ENCODE results near the gene TEPSIN. TPM values are rescaled to one million over a fixed set of nuclear protein-coding genes. Genes with fewer than 3 reads are reported as not detected.

TEPSIN gene
- total and polyA plus RNA-seq, 9 donors = 2.5 to 30.2 (median 24.5) TPM

DNA sequence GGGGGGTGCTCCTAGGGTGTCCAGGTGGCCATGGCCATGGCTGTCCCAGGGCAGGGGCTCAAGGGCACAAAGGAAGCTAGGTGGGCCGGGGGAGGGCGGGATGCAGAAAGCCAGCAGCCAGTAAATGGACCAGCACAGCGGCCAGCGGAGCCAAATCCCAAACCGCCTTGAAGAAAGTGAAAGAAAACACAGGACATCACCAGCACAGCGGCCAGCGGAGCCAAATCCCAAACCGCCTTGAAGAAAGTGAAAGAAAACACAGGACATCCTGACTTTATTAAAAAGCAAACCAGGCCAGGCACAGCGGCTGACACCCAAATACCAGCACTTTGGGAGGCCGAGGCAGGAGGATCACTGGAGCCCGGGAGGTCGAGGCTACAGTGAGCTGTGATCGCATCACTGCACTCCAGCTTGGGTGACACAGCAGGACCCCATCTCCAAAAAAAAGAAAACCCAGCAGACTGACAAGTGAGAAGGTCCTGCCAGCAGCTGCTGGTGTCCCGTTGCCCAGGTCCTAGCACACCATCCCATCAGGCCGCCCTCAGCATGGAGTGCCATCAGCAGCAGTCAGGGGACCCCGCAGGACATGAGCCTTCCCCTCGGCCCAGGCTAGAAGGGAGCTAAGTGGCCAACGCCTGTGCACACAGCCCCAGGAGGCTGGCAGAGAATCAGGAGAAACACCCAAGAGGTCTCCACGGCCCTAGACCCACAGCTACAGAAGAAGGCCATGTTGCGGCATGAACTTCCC is 39.3 kb upstream of the TEPSIN start:
- 30 to 50% (median 33%) methylated on average over 20 of the region's 20 CpGs for WGBS, 3 donors
- H3K27ac ChIP-seq = peak overlapping the region; percentile 56 to 74
- no peak overlapping the region for H3K4me3 ChIP-seq
- intact Hi-C loops (cut with DNase I) = no loop called here
- no peak for TF ChIP-seq EP300 (IDR thresholded peaks at IDR 0.05)
- no peak for TF ChIP-seq POLR2A (IDR thresholded peaks at IDR 0.05)
- TF ChIP-seq, protein P1, sequence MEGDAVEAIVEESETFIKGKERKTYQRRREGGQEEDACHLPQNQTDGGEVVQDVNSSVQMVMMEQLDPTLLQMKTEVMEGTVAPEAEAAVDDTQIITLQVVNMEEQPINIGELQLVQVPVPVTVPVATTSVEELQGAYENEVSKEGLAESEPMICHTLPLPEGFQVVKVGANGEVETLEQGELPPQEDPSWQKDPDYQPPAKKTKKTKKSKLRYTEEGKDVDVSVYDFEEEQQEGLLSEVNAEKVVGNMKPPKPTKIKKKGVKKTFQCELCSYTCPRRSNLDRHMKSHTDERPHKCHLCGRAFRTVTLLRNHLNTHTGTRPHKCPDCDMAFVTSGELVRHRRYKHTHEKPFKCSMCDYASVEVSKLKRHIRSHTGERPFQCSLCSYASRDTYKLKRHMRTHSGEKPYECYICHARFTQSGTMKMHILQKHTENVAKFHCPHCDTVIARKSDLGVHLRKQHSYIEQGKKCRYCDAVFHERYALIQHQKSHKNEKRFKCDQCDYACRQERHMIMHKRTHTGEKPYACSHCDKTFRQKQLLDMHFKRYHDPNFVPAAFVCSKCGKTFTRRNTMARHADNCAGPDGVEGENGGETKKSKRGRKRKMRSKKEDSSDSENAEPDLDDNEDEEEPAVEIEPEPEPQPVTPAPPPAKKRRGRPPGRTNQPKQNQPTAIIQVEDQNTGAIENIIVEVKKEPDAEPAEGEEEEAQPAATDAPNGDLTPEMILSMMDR (IDR thresholded peaks at IDR 0.05) = no peak
- H3K27me3 ChIP-seq = no peaks in the 10 kb centered on the region
- H3K9me3 ChIP-seq = no peaks in the 10 kb centered on the region
- no peaks in the 10 kb centered on the region for H3K36me3 ChIP-seq
- peak in 3 of 5 donors; percentile 67 to 77 (median 68) for DNase-seq
- H3K4me1 ChIP-seq (ENCODE audit: insufficient read depth) = peaks cover 9% of the 10 kb centered on the region

DNA sequence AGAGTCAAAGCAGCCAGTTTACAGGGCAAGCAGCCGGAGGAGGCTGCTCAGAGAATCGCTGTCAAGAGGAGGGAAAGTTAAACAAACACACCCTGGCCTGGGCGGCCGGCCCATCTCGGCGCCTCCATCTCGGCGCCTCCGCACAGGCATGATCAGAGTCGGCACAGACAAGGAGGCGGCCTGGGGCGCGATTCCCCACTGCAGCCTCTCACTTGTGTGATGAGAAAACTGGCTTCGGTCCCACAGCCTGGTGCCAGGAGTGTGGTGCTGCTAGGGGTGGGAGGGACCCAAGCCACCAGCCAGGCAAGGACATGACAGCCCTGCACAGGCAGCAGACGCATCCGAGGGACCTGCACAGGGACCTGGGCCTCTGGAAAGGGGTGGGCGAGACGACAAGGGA is 38.6 kb upstream of the TEPSIN start:
- Histone ChIP-seq H3K9me3 (no peaks in the 10 kb centered on the region), H3K36me3 (no peaks in the 10 kb centered on the region), H3K4me3 (no peak overlapping the region), H3K27ac (peak overlapping the region; percentile 56 to 74), H3K27me3 (no peaks in the 10 kb centered on the region), H3K4me1 (ENCODE audit: insufficient read depth) (peaks cover 9% of the 10 kb centered on the region)
- 7 to 33% (median 8%) methylated on average over 16 to 18 of the region's 18 CpGs for WGBS, 3 donors
- peak; percentile 55 to 79 (median 65) for DNase-seq
- TF ChIP-seq POLR2A (IDR thresholded peaks at IDR 0.05) (no peak), EP300 (IDR thresholded peaks at IDR 0.05) (no peak)
- TF ChIP-seq, protein P1 (IDR thresholded peaks at IDR 0.05) = no peak
- intact Hi-C loops (cut with DNase I) = no loop called here

DNA sequence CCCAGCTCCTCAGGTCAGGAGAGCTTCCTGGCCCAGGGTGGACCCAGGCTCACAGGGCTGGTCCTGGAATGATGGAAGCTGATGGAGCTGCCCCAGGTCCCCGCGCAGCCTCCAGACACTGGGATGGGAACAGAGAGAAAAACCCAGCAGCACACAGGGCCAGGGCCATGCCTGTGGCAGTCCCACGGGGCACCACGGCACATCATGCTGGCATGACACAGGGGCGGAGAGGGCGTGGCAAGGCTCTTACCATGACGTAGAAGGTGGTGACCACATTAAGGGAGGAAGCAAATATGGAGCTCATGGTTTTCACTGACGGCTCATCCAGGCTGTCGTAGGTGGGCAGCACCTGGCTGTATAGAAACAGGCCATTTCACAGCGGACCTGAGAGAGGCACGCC is 37.9 kb upstream of the TEPSIN start:
- Histone ChIP-seq H3K27me3 (no peaks in the 10 kb centered on the region), H3K4me3 (no peak overlapping the region), H3K36me3 (no peaks in the 10 kb centered on the region), H3K27ac (peak overlapping the region in 1 of 2 donors; percentile 74), H3K9me3 (no peaks in the 10 kb centered on the region), H3K4me1 (ENCODE audit: insufficient read depth) (peaks cover 9% of the 10 kb centered on the region)
- TF ChIP-seq POLR2A (IDR thresholded peaks at IDR 0.05) (no peak), EP300 (IDR thresholded peaks at IDR 0.05) (no peak)
- TF ChIP-seq, protein P1 (IDR thresholded peaks at IDR 0.05) = no peak
- no peak for DNase-seq
- intact Hi-C loops (cut with DNase I) = no loop called here
- WGBS, 3 donors = 56 to 78% (median 60%) methylated on average over 11 of the region's 11 CpGs

DNA sequence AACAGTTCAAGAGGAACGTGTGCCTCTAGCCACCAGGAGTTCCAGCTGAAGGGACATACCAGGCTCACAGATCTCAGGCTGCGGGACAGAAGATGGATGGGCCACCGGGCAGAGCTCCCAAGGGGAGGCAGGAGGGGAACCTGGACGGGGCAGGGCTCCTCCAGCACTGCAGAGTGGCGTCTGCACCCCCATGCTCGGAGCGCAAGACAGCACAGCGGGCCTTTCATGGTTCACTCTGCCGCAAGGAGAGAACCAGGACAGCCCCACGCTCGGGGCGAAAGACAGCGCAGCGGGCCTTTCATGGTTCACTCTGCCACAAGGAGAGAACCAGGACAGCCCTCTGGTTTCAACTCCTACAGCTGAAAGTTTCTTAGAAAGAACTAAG is 35.6 kb upstream of the TEPSIN start:
- Histone ChIP-seq H3K4me1 (ENCODE audit: insufficient read depth) (peaks cover 9% of the 10 kb centered on the region), H3K27me3 (no peaks in the 10 kb centered on the region), H3K4me3 (no peak overlapping the region), H3K36me3 (no peaks in the 10 kb centered on the region), H3K27ac (no peak overlapping the region), H3K9me3 (no peaks in the 10 kb centered on the region)
- TF ChIP-seq EP300 (IDR thresholded peaks at IDR 0.05) = no peak
- TF ChIP-seq, protein P1 (IDR thresholded peaks at IDR 0.05) = no peak
- no peak for DNase-seq
- whole genome bisulfite sequencing, 3 donors = 95 to 98% (median 97%) methylated on average over 14 of the region's 14 CpGs
- intact Hi-C loops (cut with DNase I) = no loop called here

Measured in ovary (tissue), 9 donors.